ENCODE measurements around the gene RTN1.

RTN1 gene

GRCh38 chr14:59570122-59570521, 300.5 kb downstream of the RTN1 start:
- Mint-ChIP-seq H3K4me3 (no peak overlapping the region), H3K36me3 (ENCODE audit: low read depth) (no peaks in the 10 kb centered on the region), H3K9me3 (no peaks in the 10 kb centered on the region), H3K27ac (no peak overlapping the region), H3K4me1 (peaks cover 13% of the 10 kb centered on the region), H3K27me3 (ENCODE audit: low read depth, poor library complexity) (peaks cover 2% of the 10 kb centered on the region)
- DNase-seq = no peak
- TF ChIP-seq CTCF (IDR thresholded peaks at IDR 0.05) = no peak

GRCh38 chr14:59566725-59567124, 303.9 kb downstream of the RTN1 start:
- Mint-ChIP-seq H3K4me1 (peaks cover 31% of the 10 kb centered on the region), H3K36me3 (ENCODE audit: low read depth) (no peaks in the 10 kb centered on the region), H3K27ac (no peak overlapping the region), H3K9me3 (no peaks in the 10 kb centered on the region), H3K27me3 (ENCODE audit: low read depth, poor library complexity) (peaks cover 2% of the 10 kb centered on the region), H3K4me3 (no peak overlapping the region)
- DNase-seq = no peak
- TF ChIP-seq CTCF (IDR thresholded peaks at IDR 0.05) = no peak

GRCh38 chr14:59566296-59566695, 304.3 kb downstream of the RTN1 start:
- Mint-ChIP-seq H3K4me1 (peaks cover 31% of the 10 kb centered on the region), H3K4me3 (no peak overlapping the region), H3K27me3 (ENCODE audit: low read depth, poor library complexity) (peaks cover 2% of the 10 kb centered on the region), H3K27ac (no peak overlapping the region), H3K9me3 (no peaks in the 10 kb centered on the region), H3K36me3 (ENCODE audit: low read depth) (no peaks in the 10 kb centered on the region)
- no peak for DNase-seq
- TF ChIP-seq CTCF (IDR thresholded peaks at IDR 0.05) = no peak

GRCh38 chr14:59565087-59565486, 305.5 kb downstream of the RTN1 start:
- no peak overlapping the region for H3K27ac Mint-ChIP-seq
- H3K4me3 Mint-ChIP-seq = no peak overlapping the region
- H3K27me3 Mint-ChIP-seq (ENCODE audit: low read depth, poor library complexity) = peaks cover 2% of the 10 kb centered on the region
- H3K9me3 Mint-ChIP-seq = no peaks in the 10 kb centered on the region
- H3K36me3 Mint-ChIP-seq (ENCODE audit: low read depth) = no peaks in the 10 kb centered on the region
- H3K4me1 Mint-ChIP-seq = peaks cover 31% of the 10 kb centered on the region
- DNase-seq = no peak
- no peak for TF ChIP-seq CTCF (IDR thresholded peaks at IDR 0.05)

- no peak for DNase-seq
- Mint-ChIP-seq H3K4me3 (peak overlapping the region; percentile 5), H3K27me3 (ENCODE audit: low read depth, poor library complexity) (peaks cover 2% of the 10 kb centered on the region), H3K9me3 (no peaks in the 10 kb centered on the region), H3K27ac (no peak overlapping the region), H3K4me1 (peaks cover 31% of the 10 kb centered on the region), H3K36me3 (ENCODE audit: low read depth) (no peaks in the 10 kb centered on the region)
- TF ChIP-seq CTCF (IDR thresholded peaks at IDR 0.05) = no peak
Measured at GRCh38 chr14:59564366-59564765, 306.2 kb downstream of the RTN1 start.

- H3K36me3 Mint-ChIP-seq (ENCODE audit: low read depth) = no peaks in the 10 kb centered on the region
- no peak for TF ChIP-seq CTCF (IDR thresholded peaks at IDR 0.05)
- no peak for DNase-seq
- H3K9me3 Mint-ChIP-seq = peaks cover 18% of the 10 kb centered on the region
- peaks cover 7% of the 10 kb centered on the region for H3K27me3 Mint-ChIP-seq (ENCODE audit: low read depth, poor library complexity)
- H3K4me3 Mint-ChIP-seq = no peak overlapping the region
- no peak overlapping the region for H3K27ac Mint-ChIP-seq
- H3K4me1 Mint-ChIP-seq = no peaks in the 10 kb centered on the region
Measured at GRCh38 chr14:59547310-59547709, 323.3 kb downstream of the RTN1 start.

All from nephron progenitor cell (in vitro differentiated cells).